NCI-H187 (cell line): ENCODE results near the gene TECR.
A peak's percentile ranks its signal among the peaks of the same experiment; 100 is the strongest.
"Not testable (repeated sequence)": the region's sequence is repeated elsewhere in the genome, so short reads cannot be mapped to it uniquely, and the experiment has no call there.

Experiments
- DNase-seq, 2 experiments: peaks; one replicate each; lab custom pipeline; 2025; lab: John Stamatoyannopoulos, UW

TECR gene, protein sequence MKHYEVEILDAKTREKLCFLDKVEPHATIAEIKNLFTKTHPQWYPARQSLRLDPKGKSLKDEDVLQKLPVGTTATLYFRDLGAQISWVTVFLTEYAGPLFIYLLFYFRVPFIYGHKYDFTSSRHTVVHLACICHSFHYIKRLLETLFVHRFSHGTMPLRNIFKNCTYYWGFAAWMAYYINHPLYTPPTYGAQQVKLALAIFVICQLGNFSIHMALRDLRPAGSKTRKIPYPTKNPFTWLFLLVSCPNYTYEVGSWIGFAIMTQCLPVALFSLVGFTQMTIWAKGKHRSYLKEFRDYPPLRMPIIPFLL

GRCh38 chr19:14529254-14530004 is at the start of gene TECR:
Gene TECR, plus strand, starts transcription at chr19:14529594. Its CDS starts 103 bp downstream, at chr19:14529697.
- DNase-seq: peak; percentile 94 to 95

GRCh38 chr19:14479975-14480699 is 49.3 kb upstream of the TECR start:
- DNase-seq: no peak

DNA sequence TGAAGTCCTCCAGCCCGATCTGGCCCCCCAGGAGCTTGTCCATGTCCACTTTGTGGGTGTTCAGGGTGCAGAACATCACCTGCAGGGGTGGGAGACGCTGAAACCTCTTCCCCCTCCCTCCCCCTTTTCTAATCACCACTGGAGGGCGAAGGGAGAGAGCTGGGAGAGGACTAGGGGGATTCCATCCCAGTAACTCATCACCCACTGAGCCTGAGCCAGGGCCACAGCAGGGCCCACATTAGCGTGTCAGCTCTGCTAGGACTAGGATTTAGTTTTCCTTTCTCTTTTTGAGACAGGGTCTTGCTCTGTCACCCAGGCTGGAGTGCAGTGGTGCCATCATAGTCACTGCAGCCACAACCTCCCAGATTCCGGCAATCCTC is 48.7 kb upstream of the TECR start:
- no peak for DNase-seq

GRCh38 chr19:14482172-14482941 is 47.0 kb upstream of the TECR start:
- DNase-seq: no peak

DNA sequence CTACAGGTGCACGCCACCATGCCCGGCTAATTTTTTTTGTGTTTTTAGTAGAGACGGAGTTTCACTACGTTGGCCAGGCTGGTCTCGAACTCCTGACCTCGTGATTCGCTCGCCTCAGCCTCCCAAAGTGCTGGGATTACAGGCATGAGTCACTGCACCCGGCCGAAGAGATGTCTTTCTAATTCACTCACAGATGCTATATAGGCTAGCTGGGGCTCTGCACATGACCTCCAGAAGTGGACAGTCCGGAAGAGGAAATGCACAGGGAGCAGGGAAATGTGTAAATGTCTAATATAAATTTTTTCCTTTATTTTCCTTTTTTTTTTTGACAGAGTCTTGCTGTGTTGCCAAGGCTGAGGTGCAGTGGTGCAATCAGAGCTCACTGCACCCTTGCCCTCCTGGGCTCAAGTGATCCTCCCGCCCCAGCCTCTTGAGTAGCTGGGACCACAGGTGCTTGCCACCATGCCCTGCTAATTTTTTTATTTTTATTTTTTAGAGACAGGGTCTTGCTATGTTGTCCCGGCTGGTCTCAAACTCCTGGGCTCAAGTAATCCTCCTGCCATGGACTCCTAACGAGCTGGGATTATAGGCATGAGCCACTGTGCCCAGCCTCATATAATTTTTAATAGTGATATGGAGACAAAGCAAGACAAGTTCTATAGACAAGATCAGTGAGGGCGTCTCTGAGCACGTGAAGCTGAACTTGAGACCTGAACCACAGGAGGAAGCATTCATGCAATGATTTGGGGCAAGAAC is 41.8 kb upstream of the TECR start:
- no peak for DNase-seq

- DNase-seq: no peak
Observed at GRCh38 chr19:14492756-14493337, 36.5 kb upstream of the TECR start.

DNA sequence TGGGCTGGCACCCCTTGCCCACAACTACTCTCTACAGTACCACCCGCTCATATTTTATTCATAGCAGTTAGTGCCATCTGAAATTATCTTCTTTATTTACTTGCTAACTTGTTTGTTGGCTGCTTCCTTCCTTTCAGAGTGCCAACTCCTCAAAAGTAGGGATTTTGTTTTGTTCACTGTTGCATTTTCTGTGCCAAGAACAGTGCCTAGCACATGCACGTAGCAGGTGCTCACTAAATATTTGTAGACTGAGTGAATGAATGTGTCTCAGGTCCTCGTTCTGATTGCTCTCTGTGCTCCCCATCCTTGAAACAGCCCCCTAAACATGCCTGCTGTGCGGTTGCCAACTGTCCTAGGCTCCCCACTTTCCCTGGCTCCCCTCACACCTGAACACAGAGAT is 35.0 kb upstream of the TECR start:
- DNase-seq: no peak

DNA sequence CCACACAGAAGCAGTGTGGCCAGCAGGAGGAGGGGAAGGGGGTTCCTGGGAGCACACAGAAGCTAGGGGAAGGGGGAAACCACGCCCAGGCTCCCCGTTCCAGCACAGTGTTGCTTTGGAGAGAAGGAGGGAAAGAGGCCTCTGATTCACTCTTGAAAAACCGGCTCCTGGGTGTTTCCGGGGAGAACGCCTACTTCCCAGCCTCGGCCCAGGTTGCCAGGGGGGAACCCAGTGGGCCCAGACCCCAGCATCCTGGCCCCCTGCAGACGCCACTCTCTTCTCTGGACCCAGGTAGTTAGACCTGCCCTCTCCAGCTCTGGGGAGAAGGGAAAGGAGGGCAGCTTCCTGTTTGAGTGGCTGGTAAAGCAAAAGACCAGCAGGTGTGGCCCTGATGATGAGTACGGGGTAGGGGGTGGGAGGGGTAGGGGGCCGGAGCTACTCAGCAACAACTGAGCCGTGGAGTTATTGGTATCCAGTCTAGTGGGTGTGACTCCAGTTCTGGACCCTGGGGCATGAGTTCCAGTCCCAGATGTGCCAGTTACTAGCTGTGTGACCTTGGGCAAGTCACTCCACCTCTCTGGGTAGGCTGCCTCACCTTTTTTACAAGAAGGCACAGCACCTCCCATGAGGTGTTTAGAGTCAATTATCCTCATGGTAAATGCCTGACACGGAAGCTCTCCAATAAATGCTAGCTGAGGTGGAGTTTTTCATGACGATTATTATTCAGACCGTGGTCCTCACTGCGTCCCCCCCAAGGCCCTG is 34.3 kb upstream of the TECR start:
- no peak for DNase-seq

DNA sequence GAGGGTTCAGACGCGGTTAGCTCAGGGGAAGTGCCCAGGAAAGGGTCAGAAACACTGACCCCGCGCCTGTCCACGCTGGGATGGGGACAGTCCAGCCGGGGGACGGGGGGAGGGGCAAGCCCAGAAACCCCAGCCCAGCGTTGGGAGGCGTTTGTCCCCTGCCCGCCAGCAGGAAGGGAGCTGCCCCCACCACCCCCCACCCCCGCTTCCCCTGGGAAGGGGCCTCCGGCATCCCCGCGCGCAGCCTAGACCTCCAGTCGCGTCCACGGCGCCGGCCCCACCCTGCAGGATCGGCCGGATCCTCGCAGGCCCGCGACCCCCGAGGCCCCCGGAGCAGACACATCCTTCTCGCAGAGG is 33.7 kb upstream of the TECR start:
- DNase-seq: no peak

DNA sequence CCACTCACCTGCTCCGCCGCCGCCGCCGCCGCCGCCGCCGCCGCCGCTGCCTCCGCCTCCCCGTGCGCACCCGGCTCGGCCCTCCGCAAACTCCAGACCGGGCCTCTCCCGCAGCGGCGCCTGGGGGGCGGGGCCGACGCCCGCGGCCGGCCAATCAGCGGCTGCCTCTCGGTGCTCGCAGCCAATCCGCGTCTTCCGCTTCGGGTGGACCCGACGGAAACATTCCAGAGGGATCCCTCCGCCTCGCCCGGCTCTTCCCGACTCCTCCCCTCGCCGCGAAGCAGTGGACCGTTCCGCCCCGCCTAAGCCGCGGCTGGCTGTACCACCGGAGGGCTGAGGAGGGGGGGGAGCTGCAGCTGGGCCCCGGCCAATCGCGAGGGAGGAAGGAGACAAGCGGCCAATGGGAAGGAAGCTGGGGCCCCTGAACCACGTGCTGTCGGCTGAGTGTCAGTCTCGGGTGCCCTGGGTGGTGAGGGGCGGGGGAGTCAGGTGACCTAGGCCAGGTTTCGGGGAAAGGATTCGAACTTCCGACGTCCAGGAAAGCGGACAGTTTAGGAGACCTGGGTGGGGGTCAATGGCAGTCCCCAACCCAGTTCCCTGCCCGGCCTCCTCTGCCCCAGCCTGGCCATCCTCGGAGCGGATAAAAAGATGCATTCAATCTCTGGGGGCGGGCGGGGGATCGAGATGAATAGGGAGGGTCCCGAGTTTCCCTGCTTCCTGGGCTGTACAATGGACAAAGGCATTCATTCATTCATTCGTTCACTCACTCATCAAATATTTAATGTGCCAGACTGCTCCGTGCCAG is 33.2 kb upstream of the TECR start, which contains the start of gene GIPC1:
GIPC1 (minus strand) TSS at position 99 of the 805 bp plus-strand sequence. CDS start 13,151 bp downstream, outside the sequence.
- peak; percentile 73 to 94 for DNase-seq

- DNase-seq: no peak
Observed at GRCh38 chr19:14496834-14497227, 32.6 kb upstream of the TECR start.

DNA sequence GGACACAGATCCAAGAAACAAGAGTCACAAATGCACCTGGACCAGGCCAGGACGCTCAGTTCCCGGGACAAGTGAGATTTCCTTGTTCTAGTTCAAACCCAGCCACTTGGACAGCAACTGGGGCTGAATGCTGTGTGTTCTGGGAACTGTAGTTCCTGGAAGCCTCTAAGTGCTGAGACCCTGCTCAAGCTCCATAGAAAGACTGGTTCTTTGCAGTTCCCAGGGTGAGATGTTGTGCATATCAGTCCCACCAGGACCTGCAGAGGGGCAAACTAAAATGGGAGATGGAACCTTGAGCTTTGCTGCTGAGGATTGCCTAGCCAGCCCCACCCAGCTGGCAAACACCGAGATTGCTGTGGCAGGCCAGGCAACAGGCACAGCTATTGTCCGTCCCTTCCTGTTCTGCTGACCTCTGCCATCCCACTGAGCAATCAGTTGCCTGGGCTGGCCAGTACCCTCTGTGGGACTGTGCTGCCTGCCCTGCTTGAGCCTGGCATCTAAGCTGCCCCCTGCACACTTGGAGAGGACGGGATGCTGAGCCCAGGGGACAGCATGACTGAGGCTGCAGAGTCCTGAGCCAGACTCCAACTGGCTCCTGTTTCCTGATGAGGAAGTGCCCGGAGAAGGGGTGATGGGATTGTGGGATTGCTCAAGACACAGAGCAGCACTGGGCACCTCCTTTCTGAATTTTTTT is 32.0 kb upstream of the TECR start:
- no peak for DNase-seq

- no peak for DNase-seq
Observed at GRCh38 chr19:14502334-14503092, 26.9 kb upstream of the TECR start.

DNA sequence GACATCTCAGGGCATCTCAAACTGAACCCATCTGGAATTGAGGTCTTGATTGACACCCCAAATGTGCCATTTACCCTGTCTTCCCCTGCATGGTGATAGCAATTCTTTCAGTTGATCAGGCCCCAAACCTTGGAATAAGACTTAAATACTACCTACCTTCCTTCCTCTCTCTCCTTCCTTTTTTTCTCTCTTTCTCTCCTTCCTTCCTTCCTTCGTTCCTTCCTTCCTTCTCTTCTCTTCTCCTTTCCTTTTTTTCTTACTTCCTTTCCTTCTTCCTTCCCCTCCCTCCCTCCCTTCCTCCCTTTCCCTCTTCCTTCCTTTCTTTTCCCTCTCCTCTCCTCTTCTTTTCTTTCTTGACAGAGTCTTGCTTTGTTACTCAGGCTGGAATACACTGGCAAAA is 26.1 kb upstream of the TECR start:
- DNase-seq: no peak

- not testable (repeated sequence) for DNase-seq
Observed at GRCh38 chr19:14504575-14504974, 24.8 kb upstream of the TECR start.

- no peak for DNase-seq
Observed at GRCh38 chr19:14505488-14506239, 23.7 kb upstream of the TECR start.
